Stimulated activated CD4-positive, alpha-beta T cell treated with anti-CD3 and anti-CD28 coated beads, Interleukin-4, amount 100 ng/mL, for 24 hours (primary cell): ENCODE measurements around the gene VEGFA.

Experiments
- DNase-seq: peaks from one replicate; pipeline ENCODE4 v3.0.0-alpha.2; 2020

The VEGFA gene

GRCh38 chr6:43826730-43827129 lies 56.7 kb downstream of the VEGFA start:
- DNase-seq, result no peak

GRCh38 chr6:43827898-43828297 lies 57.9 kb downstream of the VEGFA start:
- no peak for DNase-seq

GRCh38 chr6:43828711-43829110 lies 58.7 kb downstream of the VEGFA start:
- no peak for DNase-seq

GRCh38 chr6:43829470-43829869 lies 59.5 kb downstream of the VEGFA start:
- no peak for DNase-seq

- DNase-seq, result no peak
Observed at GRCh38 chr6:43830775-43831174, 60.8 kb downstream of the VEGFA start.

GRCh38 chr6:43831191-43831590 lies 61.2 kb downstream of the VEGFA start:
- no peak for DNase-seq

GRCh38 chr6:43833223-43833995 lies 63.4 kb downstream of the VEGFA start:
- no peak for DNase-seq

GRCh38 chr6:43833996-43834390 lies 64.0 kb downstream of the VEGFA start:
- no peak for DNase-seq

GRCh38 chr6:43834528-43835155 lies 64.6 kb downstream of the VEGFA start:
- DNase-seq, result no peak

- DNase-seq, result no peak
Observed at GRCh38 chr6:43835872-43836419, 65.9 kb downstream of the VEGFA start.
